GM12892 (cell line): ENCODE measurements around the gene ISY1.
"Not testable (repeated sequence)": the region's sequence is repeated elsewhere in the genome, so short reads cannot be mapped to it uniquely, and the experiment has no call there.

Source experiments
- POLR2A ChIP-seq: IDR thresholded peaks from 2 replicates; pipeline ENCODE4 v1.6.1; 2011; ENCODE audit warnings: low read depth, low read length, control low read depth
- POLR2AphosphoS5 ChIP-seq: IDR thresholded peaks from 2 replicates; pipeline ENCODE4 v1.6.1; 2011; ENCODE audit warnings: low read depth, low read length, control low read depth
- TAF1 ChIP-seq: IDR thresholded peaks from 2 replicates; pipeline ENCODE4 v1.6.1; 2011; ENCODE audit warnings: low read depth, mild to moderate bottlenecking, control low read depth, low read length, borderline replicate concordance

DNA sequence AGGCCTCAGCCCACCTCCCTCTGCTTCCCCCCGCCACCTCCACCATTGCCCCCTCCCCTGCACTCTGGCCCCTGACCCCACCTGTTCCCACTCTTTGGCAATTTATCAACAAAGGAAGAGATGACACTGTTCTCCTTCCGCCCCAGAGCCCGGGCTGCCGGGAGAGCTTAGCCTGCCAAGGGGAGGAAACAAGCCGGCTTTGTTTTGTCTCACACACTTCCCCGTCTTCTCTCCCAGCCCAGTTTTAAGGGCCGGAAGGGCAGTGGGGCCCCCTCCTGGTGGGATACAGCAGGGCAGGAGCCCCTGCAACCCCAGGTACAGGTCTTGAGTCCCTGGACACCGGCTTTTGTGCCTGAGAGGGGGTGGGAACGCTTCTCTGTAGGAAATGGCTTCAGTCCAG lies 73.0 kb downstream of the ISY1 start:
- not testable (repeated sequence) for TF ChIP-seq TAF1, POLR2A, POLR2AphosphoS5
